Keratinocyte (primary cell): ENCODE measurements around the gene IL37. TPM values are rescaled to one million over a fixed set of nuclear protein-coding genes. Genes with fewer than 3 reads are reported as not detected.

ENCODE experiments used
- DNase-seq: peaks from one replicate; pipeline ENCODE4 v3.0.0-alpha.2; 2011; ENCODE audit warnings: low read depth, missing footprints, low spot score
- FAIRE-seq: peaks from 2 replicates; lab custom pipeline; 2011; peaks lifted over from hg19 to GRCh38; lab: Jason Lieb, UNC
- H2AFZ ChIP-seq: 2 replicates; pipeline ENCODE4 v1.6.0; 2012; ENCODE audit warnings: low read length, control low read depth, inconsistent platforms; ENCODE audit not compliant: control insufficient read depth
- H3K27ac ChIP-seq: 2 replicates; pipeline ENCODE4 v1.5.1; 2011; ENCODE audit warnings: low read length; ENCODE audit not compliant: control insufficient read depth, insufficient read depth
- H3K27me3 ChIP-seq: 3 replicates; pipeline ENCODE4 v1.6.0; 2011; ENCODE audit warnings: low read length; ENCODE audit not compliant: control insufficient read depth, insufficient read depth; ENCODE audit errors: extremely low read depth
- H3K36me3 ChIP-seq, 2 experiments: 2 replicates in 1 of 2; 3 replicates in 1 of 2; pipeline ENCODE4 v1.5.1; 2011; ENCODE audit warnings: low read length in 2 of 2, mild to moderate bottlenecking in 1 of 2; ENCODE audit not compliant: control insufficient read depth in 2 of 2, insufficient read depth in 2 of 2; ENCODE audit errors: extremely low read depth in 1 of 2
- H3K4me1 ChIP-seq: 3 replicates; pipeline ENCODE4 v1.5.1; 2011; ENCODE audit warnings: low read length; ENCODE audit not compliant: control insufficient read depth, insufficient read depth; ENCODE audit errors: extremely low read depth
- H3K4me2 ChIP-seq: 3 replicates; pipeline ENCODE4 v1.6.0; 2011; ENCODE audit warnings: low read depth, low read length; ENCODE audit not compliant: control insufficient read depth, insufficient read depth; ENCODE audit errors: extremely low read depth
- H3K4me3 ChIP-seq, 3 experiments: fragments of 200-600 bp in 1 of 3; sonication (generic) in 1 of 3; 2 replicates in 2 of 3; 3 replicates in 1 of 3; pipeline ENCODE4 v1.5.1; 2011 to 2016; ENCODE audit warnings: low read length in 3 of 3, mild to moderate bottlenecking in 3 of 3, control low read depth in 2 of 3, inconsistent platforms in 1 of 3, low read depth in 1 of 3, mixed read lengths in 1 of 3, mixed run types in 1 of 3, moderate library complexity in 1 of 3; ENCODE audit not compliant: control insufficient read depth in 2 of 3, insufficient read depth in 2 of 3; ENCODE audit errors: extremely low read depth in 1 of 3
- H3K79me2 ChIP-seq: 2 replicates; pipeline ENCODE4 v1.6.0; 2012; ENCODE audit warnings: low read length; ENCODE audit not compliant: control insufficient read depth, insufficient read depth
- H3K9ac ChIP-seq: 3 replicates; pipeline ENCODE4 v1.6.0; 2011; ENCODE audit warnings: low read length; ENCODE audit not compliant: control insufficient read depth, insufficient read depth; ENCODE audit errors: extremely low read depth
- H3K9me1 ChIP-seq: 3 replicates; pipeline ENCODE4 v1.6.0; 2011; ENCODE audit warnings: low read length; ENCODE audit not compliant: control insufficient read depth, insufficient read depth; ENCODE audit errors: extremely low read depth
- H3K9me3 ChIP-seq: 2 replicates; pipeline ENCODE4 v1.5.1; 2012; ENCODE audit warnings: low read depth, low read length; ENCODE audit not compliant: control insufficient read depth
- H4K20me1 ChIP-seq: 3 replicates; pipeline ENCODE4 v1.6.0; 2011; ENCODE audit warnings: low read length; ENCODE audit not compliant: control insufficient read depth, insufficient read depth; ENCODE audit errors: extremely low read depth
- EZH2 ChIP-seq: IDR thresholded peaks from one replicate; pipeline ENCODE4 v1.6.1; 2012; ENCODE audit warnings: inconsistent platforms, mild to moderate bottlenecking, low read length, moderate library complexity
- dilution Hi-C: fragments of 300-500 bp; cut with MboI; formaldehyde crosslinking; loops from one replicate; pipeline ENCODE4 v1.7.0; 2020; ENCODE audit warnings: low sequenced_read_pairs; ENCODE audit not compliant: extremely low pct_ligation_motif_present
- polyA plus RNA-seq, 5 experiments: library from polyadenylated mRNA; depleted of rRNA in 3 of 5; stranded (reverse) in 3 of 5; stranded (forward) in 1 of 5; unstranded in 1 of 5; fragments of >200 nt; gene quantifications; 1 replicate in 1 of 5; 2 replicates in 3 of 5; 3 replicates in 1 of 5; pipeline versions ENCODE4 v1.2.1 to v1.2.3, GENCODE V29; 2011 to 2012; ENCODE audit warnings: missing spikeins in 2 of 5, low read depth in 1 of 5, low replicate concordance in 1 of 5
- TF ChIP-seq, protein P1 (sequence below), 3 experiments: IDR thresholded peaks in 1 of 3; conservative IDR thresholded peaks in 1 of 3; optimal IDR thresholded peaks in 1 of 3; 2 replicates in 2 of 3; 3 replicates in 1 of 3; pipeline versions ENCODE3 to v1.5.1; 2011; ENCODE audit warnings: low read length in 3 of 3, mild to moderate bottlenecking in 3 of 3, moderate library complexity in 2 of 3, control low read depth in 1 of 3, inconsistent platforms in 1 of 3; ENCODE audit not compliant: insufficient read depth in 2 of 3; ENCODE audit errors: extremely low read depth in 1 of 3

Gene IL37
- polyA plus RNA-seq, 1 donor (not counting 4 experiments of a cell fraction or from before 2014, with no cell fraction given), result 0.63 TPM

DNA sequence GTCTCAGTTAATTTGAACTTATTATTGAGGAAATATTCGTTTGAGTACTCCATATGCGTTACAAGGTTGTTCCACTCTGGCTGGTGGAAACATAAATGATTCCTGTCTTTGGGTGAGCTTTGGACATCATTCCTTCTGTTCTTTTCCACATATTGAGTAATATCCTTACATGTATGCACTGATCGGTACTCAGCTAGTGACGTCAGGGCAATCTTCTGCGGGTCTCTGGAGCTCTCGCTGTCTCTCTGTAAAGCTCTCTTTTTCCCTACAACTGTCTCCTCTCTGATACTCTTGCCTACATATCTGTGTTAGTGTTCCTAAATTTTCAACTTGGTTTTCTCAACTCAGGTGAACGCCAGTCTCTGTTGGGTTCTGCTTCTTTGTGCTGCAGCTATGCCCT, 43.4 kb downstream of the IL37 start:
- no peaks in the 10 kb centered on the region for H3K9me1 ChIP-seq
- dilution Hi-C loops, result no loop called here
- no peak overlapping the region for H3K4me3 ChIP-seq

DNA sequence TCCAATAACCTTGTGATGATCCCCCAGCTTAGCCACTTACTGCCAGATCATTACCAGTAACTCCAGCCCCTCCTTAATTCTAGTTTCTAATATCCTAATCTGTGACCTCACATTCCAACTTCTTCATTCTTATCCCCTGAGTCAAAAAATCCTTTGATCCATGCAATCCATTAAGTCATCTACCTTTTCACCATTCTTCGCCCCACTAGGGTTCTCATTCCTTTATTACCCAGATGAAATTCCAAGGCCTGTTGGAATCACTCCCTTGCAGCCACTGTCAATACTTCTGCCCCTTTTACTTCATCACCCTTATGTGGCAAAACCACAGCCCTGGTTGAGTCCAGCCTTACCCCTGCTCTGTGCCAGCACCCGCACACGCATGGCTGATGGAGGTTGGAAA, 46.5 kb downstream of the IL37 start:
- Histone ChIP-seq H4K20me1 (no peaks in the 10 kb centered on the region), H3K4me3 (no peak overlapping the region)

More for the DNA sequence above, 43.4 kb downstream of the IL37 start:
- no peak for DNase-seq
- FAIRE-seq, result no peak
- Histone ChIP-seq H3K79me2 (no peaks in the 10 kb centered on the region), H3K4me2 (peak overlapping the region; percentile 52), H3K36me3 (no peaks in the 10 kb centered on the region), H3K27me3 (no peaks in the 10 kb centered on the region), H3K27ac (no peak overlapping the region), H3K9me3 (no peaks in the 10 kb centered on the region), H4K20me1 (no peaks in the 10 kb centered on the region), H3K4me1 (peaks cover 10% of the 10 kb centered on the region), H3K9ac (no peak overlapping the region), H2AFZ (peak overlapping the region; percentile 58)
- TF ChIP-seq, protein P1, sequence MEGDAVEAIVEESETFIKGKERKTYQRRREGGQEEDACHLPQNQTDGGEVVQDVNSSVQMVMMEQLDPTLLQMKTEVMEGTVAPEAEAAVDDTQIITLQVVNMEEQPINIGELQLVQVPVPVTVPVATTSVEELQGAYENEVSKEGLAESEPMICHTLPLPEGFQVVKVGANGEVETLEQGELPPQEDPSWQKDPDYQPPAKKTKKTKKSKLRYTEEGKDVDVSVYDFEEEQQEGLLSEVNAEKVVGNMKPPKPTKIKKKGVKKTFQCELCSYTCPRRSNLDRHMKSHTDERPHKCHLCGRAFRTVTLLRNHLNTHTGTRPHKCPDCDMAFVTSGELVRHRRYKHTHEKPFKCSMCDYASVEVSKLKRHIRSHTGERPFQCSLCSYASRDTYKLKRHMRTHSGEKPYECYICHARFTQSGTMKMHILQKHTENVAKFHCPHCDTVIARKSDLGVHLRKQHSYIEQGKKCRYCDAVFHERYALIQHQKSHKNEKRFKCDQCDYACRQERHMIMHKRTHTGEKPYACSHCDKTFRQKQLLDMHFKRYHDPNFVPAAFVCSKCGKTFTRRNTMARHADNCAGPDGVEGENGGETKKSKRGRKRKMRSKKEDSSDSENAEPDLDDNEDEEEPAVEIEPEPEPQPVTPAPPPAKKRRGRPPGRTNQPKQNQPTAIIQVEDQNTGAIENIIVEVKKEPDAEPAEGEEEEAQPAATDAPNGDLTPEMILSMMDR (optimal IDR thresholded peaks at IDR 0.05 in 1 of 3, IDR thresholded peaks at IDR 0.05 in 1 of 3, conservative IDR thresholded peaks at IDR 0.05 in 1 of 3; ENCODE audit: extremely low read depth in 1 of 3, insufficient read depth in 2 of 3, low read length in 3 of 3), result no peak
- TF ChIP-seq EZH2, result no peak

More for the DNA sequence above, 46.5 kb downstream of the IL37 start:
- DNase-seq (no peak), FAIRE-seq (no peak)
- Histone ChIP-seq H3K9ac (no peak overlapping the region), H3K4me2 (no peak overlapping the region), H3K27ac (no peak overlapping the region), H3K4me1 (peaks cover 10% of the 10 kb centered on the region), H3K9me1 (no peaks in the 10 kb centered on the region), H2AFZ (no peak overlapping the region), H3K36me3 (no peaks in the 10 kb centered on the region), H3K79me2 (no peaks in the 10 kb centered on the region), H3K27me3 (no peaks in the 10 kb centered on the region), H3K9me3 (no peaks in the 10 kb centered on the region)
- dilution Hi-C loops, result no loop called here
- no peak for TF ChIP-seq EZH2
- TF ChIP-seq, protein P1 (optimal IDR thresholded peaks at IDR 0.05 in 1 of 3, IDR thresholded peaks at IDR 0.05 in 1 of 3, conservative IDR thresholded peaks at IDR 0.05 in 1 of 3; ENCODE audit: extremely low read depth in 1 of 3, insufficient read depth in 2 of 3, low read length in 3 of 3), result no peak
